OCI-LY1 (cell line): ENCODE measurements around the gene LSM14A.

Experiments
- H2AFZ ChIP-seq: fragments of 200-600 bp; sonication (generic), shearing (Covaris generic); 2 replicates; pipeline ENCODE4 v1.6.0; 2014; ENCODE audit warnings: antibody characterized with exemption, mild to moderate bottlenecking, low read length
- H3F3A ChIP-seq: fragments of 200-600 bp; sonication (generic), shearing (Covaris generic); 2 replicates; pipeline ENCODE4 v1.6.0; 2014; ENCODE audit warnings: mild to moderate bottlenecking, antibody characterized with exemption, low read length, moderate library complexity; ENCODE audit not compliant: insufficient read depth
- H3K27ac ChIP-seq: fragments of 200-600 bp; sonication (generic); 2 replicates; pipeline ENCODE4 v1.5.1; 2014; ENCODE audit warnings: low read length, mixed run types, mild to moderate bottlenecking, low read depth; ENCODE audit not compliant: poor library complexity, severe bottlenecking
- H3K27me3 ChIP-seq: fragments of 200-600 bp; sonication (generic); 2 replicates; pipeline ENCODE4 v1.6.0; 2014; ENCODE audit warnings: antibody characterized with exemption, mild to moderate bottlenecking, low read length, moderate library complexity; ENCODE audit not compliant: insufficient read depth
- H3K36me3 ChIP-seq: fragments of 200-600 bp; sonication (generic); 2 replicates; pipeline ENCODE4 v1.6.1; 2014; ENCODE audit warnings: mild to moderate bottlenecking, antibody characterized with exemption, low read length, moderate library complexity, mixed read lengths; ENCODE audit not compliant: insufficient read depth
- H3K4me1 ChIP-seq: fragments of 200-600 bp; sonication (generic); 2 replicates; pipeline ENCODE4 v1.5.1; 2014; ENCODE audit warnings: mild to moderate bottlenecking, low read length, moderate library complexity; ENCODE audit not compliant: insufficient read depth, severe bottlenecking
- H3K4me2 ChIP-seq: fragments of 200-600 bp; sonication (generic), shearing (Covaris generic); 2 replicates; pipeline ENCODE4 v1.6.1; 2014; ENCODE audit warnings: low read length
- H3K4me3 ChIP-seq: fragments of 200-600 bp; sonication (generic); 2 replicates; pipeline ENCODE4 v1.5.1; 2014; ENCODE audit warnings: low read length, low read depth, mild to moderate bottlenecking, mixed read lengths; ENCODE audit not compliant: poor library complexity, severe bottlenecking
- H3K79me2 ChIP-seq: fragments of 200-600 bp; shearing (Covaris generic); 2 replicates; pipeline ENCODE4 v1.6.1; 2016; ENCODE audit warnings: mixed run types, low read length, mixed read lengths; ENCODE audit not compliant: insufficient read depth
- H3K9ac ChIP-seq: fragments of 200-600 bp; sonication (generic), shearing (Covaris generic); 2 replicates; pipeline ENCODE4 v1.6.1; 2014; ENCODE audit warnings: mild to moderate bottlenecking, low read length, mixed read lengths
- H3K9me2 ChIP-seq: fragments of 200-600 bp; sonication (generic), shearing (Covaris generic); 2 replicates; pipeline ENCODE4 v1.6.1; 2014; ENCODE audit warnings: low read depth, mild to moderate bottlenecking, low read length, mixed read lengths
- H3K9me3 ChIP-seq: fragments of 200-600 bp; shearing (Covaris generic); 2 replicates; pipeline ENCODE4 v1.6.1; 2014; ENCODE audit warnings: low read length, mixed read lengths
- H4K20me1 ChIP-seq: fragments of 200-600 bp; sonication (generic), shearing (Covaris generic); 2 replicates; pipeline ENCODE4 v1.6.0; 2016; ENCODE audit warnings: mild to moderate bottlenecking, low read length; ENCODE audit not compliant: insufficient read depth
- EZH2 ChIP-seq: fragments of 200-600 bp; sonication (generic), shearing (Covaris generic); IDR thresholded peaks from 2 replicates; pipeline ENCODE4 v1.8.0; 2017; ENCODE audit warnings: borderline replicate concordance, mixed run types, mild to moderate bottlenecking, antibody characterized with exemption, low read length, moderate library complexity, mixed read lengths
- TF ChIP-seq, protein P1 (sequence below): fragments of 200-600 bp; sonication (generic), shearing (Covaris generic); IDR thresholded peaks from 2 replicates; pipeline ENCODE4 v1.5.1; 2017; ENCODE audit warnings: mild to moderate bottlenecking, antibody characterized with exemption, low read length, moderate library complexity, mixed read lengths

Gene LSM14A

GRCh38 chr19:34222386-34222785 is 50.1 kb downstream of the LSM14A start:
- H4K20me1 ChIP-seq, result no peaks in the 10 kb centered on the region

GRCh38 chr19:34224996-34225658 is 52.8 kb downstream of the LSM14A start:
- H3K9ac ChIP-seq, result no peak overlapping the region
- no peaks in the 10 kb centered on the region for H4K20me1 ChIP-seq
- H3K4me2 ChIP-seq, result no peak overlapping the region

More at GRCh38 chr19:34222386-34222785, 50.1 kb downstream of the LSM14A start:
- H2AFZ ChIP-seq, result no peak overlapping the region
- H3K4me2 ChIP-seq, result no peak overlapping the region
- H3K4me3 ChIP-seq, result no peak overlapping the region
- H3K27me3 ChIP-seq, result no peaks in the 10 kb centered on the region
- H3K4me1 ChIP-seq, result peaks cover 16% of the 10 kb centered on the region
- H3K9ac ChIP-seq, result no peak overlapping the region
- H3K36me3 ChIP-seq, result peaks cover 86% of the 10 kb centered on the region
- no peak overlapping the region for H3K27ac ChIP-seq
- H3K9me2 ChIP-seq, result no peaks in the 10 kb centered on the region
- no peak for TF ChIP-seq EZH2
- TF ChIP-seq, protein P1, sequence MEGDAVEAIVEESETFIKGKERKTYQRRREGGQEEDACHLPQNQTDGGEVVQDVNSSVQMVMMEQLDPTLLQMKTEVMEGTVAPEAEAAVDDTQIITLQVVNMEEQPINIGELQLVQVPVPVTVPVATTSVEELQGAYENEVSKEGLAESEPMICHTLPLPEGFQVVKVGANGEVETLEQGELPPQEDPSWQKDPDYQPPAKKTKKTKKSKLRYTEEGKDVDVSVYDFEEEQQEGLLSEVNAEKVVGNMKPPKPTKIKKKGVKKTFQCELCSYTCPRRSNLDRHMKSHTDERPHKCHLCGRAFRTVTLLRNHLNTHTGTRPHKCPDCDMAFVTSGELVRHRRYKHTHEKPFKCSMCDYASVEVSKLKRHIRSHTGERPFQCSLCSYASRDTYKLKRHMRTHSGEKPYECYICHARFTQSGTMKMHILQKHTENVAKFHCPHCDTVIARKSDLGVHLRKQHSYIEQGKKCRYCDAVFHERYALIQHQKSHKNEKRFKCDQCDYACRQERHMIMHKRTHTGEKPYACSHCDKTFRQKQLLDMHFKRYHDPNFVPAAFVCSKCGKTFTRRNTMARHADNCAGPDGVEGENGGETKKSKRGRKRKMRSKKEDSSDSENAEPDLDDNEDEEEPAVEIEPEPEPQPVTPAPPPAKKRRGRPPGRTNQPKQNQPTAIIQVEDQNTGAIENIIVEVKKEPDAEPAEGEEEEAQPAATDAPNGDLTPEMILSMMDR, result no peak
- no peaks in the 10 kb centered on the region for H3F3A ChIP-seq
- no peaks in the 10 kb centered on the region for H3K79me2 ChIP-seq
- H3K9me3 ChIP-seq, result no peaks in the 10 kb centered on the region

GRCh38 chr19:34225659-34226015 is 53.3 kb downstream of the LSM14A start:
- Histone ChIP-seq H4K20me1 (no peaks in the 10 kb centered on the region), H3K27me3 (no peaks in the 10 kb centered on the region)
- no peak for TF ChIP-seq EZH2
- TF ChIP-seq, protein P1, result no peak

More at GRCh38 chr19:34224996-34225658, 52.8 kb downstream of the LSM14A start:
- no peaks in the 10 kb centered on the region for H3K9me3 ChIP-seq
- H3K4me3 ChIP-seq, result no peak overlapping the region
- H3F3A ChIP-seq, result no peaks in the 10 kb centered on the region
- no peaks in the 10 kb centered on the region for H3K27me3 ChIP-seq
- no peak for TF ChIP-seq EZH2
- TF ChIP-seq, protein P1, result no peak
- H3K9me2 ChIP-seq, result no peaks in the 10 kb centered on the region
- no peaks in the 10 kb centered on the region for H3K79me2 ChIP-seq
- H3K4me1 ChIP-seq, result no peaks in the 10 kb centered on the region
- no peak overlapping the region for H3K27ac ChIP-seq
- H3K36me3 ChIP-seq, result peaks cover 100% of the 10 kb centered on the region
- H2AFZ ChIP-seq, result no peak overlapping the region

More at GRCh38 chr19:34225659-34226015, 53.3 kb downstream of the LSM14A start:
- Histone ChIP-seq H3K27ac (no peak overlapping the region), H2AFZ (no peak overlapping the region), H3K9me3 (no peaks in the 10 kb centered on the region), H3F3A (no peaks in the 10 kb centered on the region), H3K4me1 (no peaks in the 10 kb centered on the region), H3K79me2 (no peaks in the 10 kb centered on the region), H3K9me2 (no peaks in the 10 kb centered on the region), H3K9ac (no peak overlapping the region), H3K4me3 (no peak overlapping the region), H3K36me3 (peaks cover 99% of the 10 kb centered on the region), H3K4me2 (no peak overlapping the region)
